K562 (cell line): ENCODE data around the gene USP20. TPM values are rescaled to one million over a fixed set of nuclear protein-coding genes. Genes with fewer than 3 reads are reported as not detected.

Source experiments
- BCL6 ChIP-seq: fragments of 250-450 bp; sonication (Bioruptor Pico); IDR thresholded peaks from 2 replicates; pipeline ENCODE4 v1.4.0; 2020
- C11orf30 ChIP-seq: fragments of 450-650 bp; IDR thresholded peaks from 2 replicates; pipeline ENCODE4 v1.6.1; 2016; ENCODE audit warnings: low read depth, mild to moderate bottlenecking
- CEBPB ChIP-seq: fragments of 450-650 bp; IDR thresholded peaks from 2 replicates; pipeline ENCODE4 v1.6.1; 2016; ENCODE audit warnings: missing genetic modification characterization, missing compliant biosample characterization
- E2F3 ChIP-seq: fragments of 250-450 bp; sonication (Bioruptor Pico); IDR thresholded peaks from 2 replicates; pipeline ENCODE4 v1.4.0; 2020; ENCODE audit warnings: mild to moderate bottlenecking
- EP400 ChIP-seq: fragments of 450-650 bp; IDR thresholded peaks from 2 replicates; pipeline ENCODE4 v1.6.1; 2017; ENCODE audit warnings: antibody characterized with exemption, mild to moderate bottlenecking, moderate library complexity
- FOXM1 ChIP-seq, 2 experiments: fragments of 450-650 bp in 1 of 2; sonication (generic) in 1 of 2; formaldehyde crosslinking in 1 of 2; IDR thresholded peaks; 2 replicates each; pipeline versions ENCODE4 v1.6.1 to v1.9.0; 2017 to 2022; ENCODE audit warnings: low read depth in 2 of 2, mild to moderate bottlenecking in 2 of 2, missing genetic modification reagents in 1 of 2, moderate library complexity in 1 of 2
- HCFC1 ChIP-seq: IDR thresholded peaks from 2 replicates; pipeline ENCODE4 v1.6.1; 2012; ENCODE audit warnings: low read depth, low read length, improper control_type of control experiment
- HNRNPL ChIP-seq: fragments of 200-400 bp; formaldehyde crosslinking; IDR thresholded peaks from 2 replicates; pipeline ENCODE4 v1.6.1; 2017; ENCODE audit warnings: low read depth, mild to moderate bottlenecking, low read length
- KLF10 ChIP-seq: fragments of 250-450 bp; sonication (Bioruptor Pico); IDR thresholded peaks from 2 replicates; pipeline ENCODE4 v1.6.1; 2021; ENCODE audit warnings: matching md5 sums
- MAZ ChIP-seq, 2 experiments: fragments of 450-650 bp in 1 of 2; sonication (generic) in 1 of 2; formaldehyde crosslinking; IDR thresholded peaks in 1 of 2; conservative IDR thresholded peaks in 1 of 2; 2 replicates each; pipeline versions ENCODE4 v1.4.0 to v1.5.0; 2020; ENCODE audit warnings: mild to moderate bottlenecking in 1 of 2, missing genetic modification reagents in 1 of 2
- MXI1 ChIP-seq: IDR thresholded peaks from 2 replicates; pipeline ENCODE4 v1.6.1; 2011; ENCODE audit warnings: low read depth, mild to moderate bottlenecking, improper control_type of control experiment, low read length
- NBN ChIP-seq: fragments of 450-650 bp; IDR thresholded peaks from 2 replicates; pipeline ENCODE4 v1.6.1; 2016; ENCODE audit warnings: low read depth, mild to moderate bottlenecking
- NFRKB ChIP-seq: fragments of 450-650 bp; IDR thresholded peaks from 2 replicates; pipeline ENCODE4 v1.6.1; 2016; ENCODE audit warnings: low read depth
- NR2C2 ChIP-seq, 2 experiments: fragments of 200-800 bp in 1 of 2; sonication (Bioruptor generic) in 1 of 2; sonication (generic) in 1 of 2; formaldehyde crosslinking in 1 of 2; IDR thresholded peaks; 2 replicates each; pipeline versions ENCODE4 v1.6.1 to v1.8.0; 2016 to 2022; ENCODE audit warnings: mild to moderate bottlenecking in 1 of 2, missing compliant biosample characterization in 1 of 2, missing genetic modification characterization in 1 of 2, missing genetic modification reagents in 1 of 2
- NUFIP1 ChIP-seq: fragments of 450-650 bp; IDR thresholded peaks from 2 replicates; pipeline ENCODE4 v1.6.1; 2018; ENCODE audit not compliant: partially characterized antibody
- PRMT5 ChIP-seq: sonication (generic); formaldehyde crosslinking; IDR thresholded peaks from 2 replicates; pipeline ENCODE4 v1.5.0; 2020; ENCODE audit warnings: missing genetic modification reagents
- RCOR1 ChIP-seq, 2 experiments: IDR thresholded peaks; 2 replicates each; pipeline ENCODE4 v1.6.1; 2012; ENCODE audit warnings: low read depth in 2 of 2, low read length in 2 of 2, borderline replicate concordance in 1 of 2, improper control_type of control experiment in 1 of 2
- RHOXF2B ChIP-seq: fragments of 250-450 bp; sonication (Bioruptor Pico); conservative IDR thresholded peaks from 2 replicates; pipeline ENCODE4 v1.5.1; 2021
- SMAD4 ChIP-seq: fragments of 250-450 bp; sonication (Bioruptor Pico); conservative IDR thresholded peaks from 2 replicates; pipeline ENCODE4 v1.8.0; 2021; ENCODE audit warnings: inconsistent platforms, mild to moderate bottlenecking, moderate library complexity
- SRSF9 ChIP-seq: fragments of 200-400 bp; formaldehyde crosslinking; IDR thresholded peaks from 2 replicates; pipeline ENCODE4 v1.6.1; 2017; ENCODE audit warnings: low read depth, low read length, borderline replicate concordance
- STAT5B ChIP-seq: fragments of 250-450 bp; sonication (Bioruptor Pico); IDR thresholded peaks from 2 replicates; pipeline ENCODE4 v1.8.0; 2021; ENCODE audit warnings: mild to moderate bottlenecking, inconsistent platforms
- TBL1XR1 ChIP-seq, 2 experiments: IDR thresholded peaks; 2 replicates each; pipeline ENCODE4 v1.6.1; 2012; ENCODE audit warnings: improper control_type of control experiment in 2 of 2, low read length in 2 of 2, mild to moderate bottlenecking in 1 of 2
- THRAP3 ChIP-seq: fragments of 450-650 bp; IDR thresholded peaks from 2 replicates; pipeline ENCODE4 v1.6.1; 2016; ENCODE audit warnings: mild to moderate bottlenecking, inconsistent platforms, borderline replicate concordance
- TSC22D4 ChIP-seq: fragments of 450-650 bp; IDR thresholded peaks from 2 replicates; pipeline ENCODE4 v1.6.1; 2016; ENCODE audit warnings: missing genetic modification characterization, missing biosample characterization, control low read depth
- ZBTB5 ChIP-seq: fragments of 450-650 bp; IDR thresholded peaks from 2 replicates; pipeline ENCODE4 v1.6.1; 2017; ENCODE audit warnings: antibody characterized with exemption
- ZC3H11A ChIP-seq: IDR thresholded peaks from 2 replicates; pipeline ENCODE4 v1.6.1; 2012; ENCODE audit warnings: low read depth, low read length, improper control_type of control experiment
- ZC3H4 ChIP-seq: sonication (generic); formaldehyde crosslinking; IDR thresholded peaks from 2 replicates; pipeline ENCODE4 v1.9.0; 2021; ENCODE audit warnings: missing genetic modification reagents, borderline replicate concordance
- ZFP30 ChIP-seq: fragments of 250-450 bp; sonication (Bioruptor Pico); IDR thresholded peaks from 2 replicates; pipeline ENCODE4 v1.8.0; 2022; ENCODE audit warnings: moderate library complexity, mild to moderate bottlenecking, inconsistent platforms, borderline replicate concordance
- ZNF133 ChIP-seq: fragments of 250-450 bp; sonication (Bioruptor Pico); IDR thresholded peaks from 2 replicates; pipeline ENCODE4 v1.4.0; 2020; ENCODE audit warnings: mild to moderate bottlenecking
- polyA plus RNA-seq, 8 experiments: library from polyadenylated mRNA; depleted of rRNA in 4 of 8; stranded (reverse) in 5 of 8; unstranded in 3 of 8; fragments of >200 nt; fragmentation: Nextera tagmentation in 2 of 8; fragmentation: Illumina TruSeq in 1 of 8; extraction: Ambion mirVana in 2 of 8; extraction: Trizol in 1 of 8; gene quantifications; 2 replicates each; pipeline versions ENCODE4 v1.2.1 to v1.2.3, GENCODE V29; 2011 to 2014; ENCODE audit warnings: inconsistent platforms in 1 of 8, missing spikeins in 1 of 8
- total RNA-seq, 7 experiments: library from RNA; depleted of rRNA in 6 of 7; stranded (reverse); fragments of >200 nt in 6 of 7; fragmentation: Illumina TruSeq in 2 of 7; extraction: Trizol in 2 of 7; gene quantifications; 2 replicates each; pipeline versions ENCODE4 v1.2.1 to v1.2.3, GENCODE V29; 2011 to 2021; ENCODE audit warnings: low replicate concordance in 1 of 7

The USP20 gene
- total and polyA plus RNA-seq, 9 of the 15 experiments (the other 6 are each of a cell fraction or from before 2014, with no cell fraction given): 1.9 to 136 (median 49.1) TPM

DNA sequence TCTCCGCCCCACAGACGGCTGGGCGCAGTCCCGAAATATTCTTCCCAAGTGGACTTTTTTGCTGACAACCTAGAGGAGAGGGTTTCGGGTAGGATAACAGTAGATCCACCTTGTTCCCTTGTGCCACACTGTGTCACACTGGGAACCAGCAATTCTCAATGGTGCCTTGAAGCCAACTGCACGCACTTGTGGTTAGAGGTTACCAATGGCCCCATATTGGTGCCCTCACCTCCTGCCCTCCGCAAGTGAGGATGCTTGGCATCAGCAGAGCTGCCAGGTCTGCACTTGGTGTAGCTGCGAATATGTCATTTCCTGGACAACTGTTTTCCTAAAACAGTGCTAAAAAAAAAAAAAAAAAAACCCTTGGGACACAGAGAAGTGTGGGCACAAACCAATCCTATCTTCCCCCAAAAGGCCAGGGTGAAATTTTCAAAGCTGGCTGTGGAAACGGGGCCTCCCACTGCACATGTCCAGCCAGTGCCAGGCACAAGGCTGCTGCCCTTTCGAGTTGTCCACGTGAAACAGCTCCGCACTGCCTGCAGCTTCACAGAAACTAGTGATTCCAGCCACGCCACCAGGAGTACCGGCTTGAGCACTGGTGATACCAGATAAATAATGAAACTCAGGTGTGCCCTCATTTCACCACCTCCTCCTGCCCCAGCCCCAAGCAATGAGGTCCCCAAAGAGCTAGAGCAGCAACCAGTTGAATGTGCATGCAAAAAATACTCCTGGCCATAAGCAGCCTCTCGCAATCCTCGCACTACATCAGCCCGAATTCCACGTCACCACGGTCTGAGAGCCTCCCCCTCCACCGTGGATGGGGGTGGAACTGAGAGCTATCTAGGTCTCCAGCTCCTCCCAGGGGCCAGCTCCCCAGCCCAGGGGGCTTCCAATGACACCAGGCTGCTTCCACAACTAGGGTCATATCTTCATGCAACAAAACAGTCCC lies 51.2 kb downstream of the USP20 start (continued):
- TF ChIP-seq RCOR1 (IDR thresholded peaks at IDR 0.05; ENCODE audit: borderline replicate concordance in 1 of 2, low read depth in 2 of 2, low read length in 2 of 2): 0 out of 4 replicates have a peak, but pooled peaks of 1 of the 2 experiments have one; percentile 6
- no peak for TF ChIP-seq TSC22D4 (tag)
- no peak for TF ChIP-seq HNRNPL
- TF ChIP-seq KLF10 (CRISPR knock-in tag): no peak
- no peak for TF ChIP-seq NFRKB
- no peak for TF ChIP-seq CEBPB (tag)
- no peak for TF ChIP-seq PRMT5 (CRISPR knock-in tag)
- no peak for TF ChIP-seq NR2C2 (CRISPR knock-in tag; IDR thresholded peaks at IDR 0.05)
- no peak for TF ChIP-seq NR2C2 (tag; IDR thresholded peaks at IDR 0.05)
- no peak for TF ChIP-seq RHOXF2B
- TF ChIP-seq THRAP3: no peak
- TF ChIP-seq STAT5B (CRISPR knock-in tag): no peak
- TF ChIP-seq SMAD4 (CRISPR knock-in tag): peak; percentile 22; the same call in 1 of the 2 replicates
- no peak for TF ChIP-seq EP400
- TF ChIP-seq ZBTB5: no peak
- TF ChIP-seq HCFC1: peak; percentile 36; the same call in 1 of the 2 replicates
- TF ChIP-seq MXI1: 0 out of 2 replicates have a peak, but pooled peaks have one; percentile 24
- 0 out of 4 replicates have a peak, but pooled peaks of 1 of the 2 experiments have one; percentile 49 for TF ChIP-seq TBL1XR1 (IDR thresholded peaks at IDR 0.05; ENCODE audit: low read length in 2 of 2)
- no peak for TF ChIP-seq FOXM1 (IDR thresholded peaks at IDR 0.05; ENCODE audit: low read depth)
- no peak for TF ChIP-seq FOXM1 (CRISPR knock-in tag; IDR thresholded peaks at IDR 0.05; ENCODE audit: low read depth)
- no peak for TF ChIP-seq BCL6 (CRISPR knock-in tag)
- peak in 1 of 2 experiments; percentile 23; a peak in 1 of 4 replicates for TF ChIP-seq MAZ (CRISPR knock-in tag; conservative IDR thresholded peaks at IDR 0.05 in 1 of 2, IDR thresholded peaks at IDR 0.05 in 1 of 2)
- TF ChIP-seq C11orf30: no peak
- TF ChIP-seq NUFIP1: no peak
- TF ChIP-seq E2F3 (CRISPR knock-in tag): no peak
- no peak for TF ChIP-seq ZC3H4
- TF ChIP-seq ZFP30 (CRISPR knock-in tag): no peak
- TF ChIP-seq NBN: no peak
- peak; percentile 39; the same call in 1 of the 2 replicates for TF ChIP-seq ZC3H11A
- TF ChIP-seq ZNF133: no peak
- TF ChIP-seq SRSF9: no peak
